LNCAP (cell line): Measurements from ENCODE around the gene EPB41L4B.

ENCODE experiments used
- TF ChIP-seq, protein P1 (sequence below): fragments of 450-650 bp; IDR thresholded peaks from 2 replicates; pipeline ENCODE4 v1.5.1; 2017; ENCODE audit warnings: mild to moderate bottlenecking

Gene EPB41L4B

GRCh38 chr9:109270971-109271925 lies 49.6 kb downstream of the EPB41L4B start:
- TF ChIP-seq, protein P1, sequence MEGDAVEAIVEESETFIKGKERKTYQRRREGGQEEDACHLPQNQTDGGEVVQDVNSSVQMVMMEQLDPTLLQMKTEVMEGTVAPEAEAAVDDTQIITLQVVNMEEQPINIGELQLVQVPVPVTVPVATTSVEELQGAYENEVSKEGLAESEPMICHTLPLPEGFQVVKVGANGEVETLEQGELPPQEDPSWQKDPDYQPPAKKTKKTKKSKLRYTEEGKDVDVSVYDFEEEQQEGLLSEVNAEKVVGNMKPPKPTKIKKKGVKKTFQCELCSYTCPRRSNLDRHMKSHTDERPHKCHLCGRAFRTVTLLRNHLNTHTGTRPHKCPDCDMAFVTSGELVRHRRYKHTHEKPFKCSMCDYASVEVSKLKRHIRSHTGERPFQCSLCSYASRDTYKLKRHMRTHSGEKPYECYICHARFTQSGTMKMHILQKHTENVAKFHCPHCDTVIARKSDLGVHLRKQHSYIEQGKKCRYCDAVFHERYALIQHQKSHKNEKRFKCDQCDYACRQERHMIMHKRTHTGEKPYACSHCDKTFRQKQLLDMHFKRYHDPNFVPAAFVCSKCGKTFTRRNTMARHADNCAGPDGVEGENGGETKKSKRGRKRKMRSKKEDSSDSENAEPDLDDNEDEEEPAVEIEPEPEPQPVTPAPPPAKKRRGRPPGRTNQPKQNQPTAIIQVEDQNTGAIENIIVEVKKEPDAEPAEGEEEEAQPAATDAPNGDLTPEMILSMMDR = no peak

DNA sequence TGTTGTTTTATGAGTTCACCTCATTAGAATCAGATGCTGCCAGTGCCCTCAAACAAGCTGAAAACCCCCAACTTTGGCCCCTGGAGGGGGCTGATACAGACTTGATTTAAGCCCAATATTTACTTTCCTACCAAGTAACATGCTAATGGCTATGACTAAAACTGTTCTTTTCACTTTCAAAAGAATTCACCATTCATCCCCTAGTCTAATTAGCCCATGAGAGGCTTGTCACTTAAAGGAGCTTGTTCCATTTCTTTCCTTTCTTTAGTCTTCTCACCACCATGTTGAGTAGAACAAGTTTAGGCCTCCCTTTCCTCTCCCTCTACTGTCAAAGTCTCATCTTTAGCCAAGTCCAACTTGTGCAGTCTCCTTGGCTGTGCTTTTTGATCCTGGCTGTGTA lies 50.4 kb downstream of the EPB41L4B start:
- TF ChIP-seq, protein P1 = no peak

- TF ChIP-seq, protein P1 = no peak
Observed at GRCh38 chr9:109269839-109270238, 51.0 kb downstream of the EPB41L4B start.

- TF ChIP-seq, protein P1 = no peak
Observed at GRCh38 chr9:109269081-109269480, 51.8 kb downstream of the EPB41L4B start.

- TF ChIP-seq, protein P1 = no peak
Observed at GRCh38 chr9:109267555-109267954, 53.3 kb downstream of the EPB41L4B start.

- TF ChIP-seq, protein P1 = no peak
Observed at GRCh38 chr9:109264877-109265587, 55.8 kb downstream of the EPB41L4B start.

GRCh38 chr9:109263358-109263757 lies 57.5 kb downstream of the EPB41L4B start:
- TF ChIP-seq, protein P1 = no peak
